GM18505 (cell line): ENCODE results near the gene SMYD3.

Source experiments
- ATAC-seq: cut with Tn5 transposase; IDR thresholded peaks from one replicate; pipeline ENCODE4 v1.9.1; 2021; ENCODE audit not compliant: unreplicated experiment
- POLR2A ChIP-seq: IDR thresholded peaks from 4 replicates; pipeline ENCODE4 v1.6.1; 2011; ENCODE audit warnings: borderline replicate concordance; ENCODE audit not compliant: insufficient read depth, insufficient read length; ENCODE audit errors: extremely low read depth

Gene SMYD3

DNA sequence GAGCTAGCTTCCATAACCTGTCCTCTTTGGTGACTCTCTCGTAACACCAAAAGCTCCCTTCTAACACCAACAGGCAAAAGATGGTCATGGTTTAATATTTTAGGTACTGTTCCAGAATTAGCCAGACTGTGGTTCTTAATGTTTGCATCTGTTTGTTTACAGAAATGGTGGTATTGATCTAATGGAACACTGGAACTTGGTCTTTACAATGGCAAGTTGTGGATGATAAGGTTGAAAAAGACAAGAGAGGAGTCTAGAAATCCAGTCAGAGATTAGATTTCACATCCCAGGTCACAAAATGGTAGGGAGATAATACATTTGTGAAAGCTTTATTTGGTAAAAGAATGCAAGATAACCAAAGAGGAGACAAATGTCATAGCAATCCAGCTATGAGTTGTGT, 293.1 kb downstream of the SMYD3 start:
- no peak for TF ChIP-seq POLR2A
- ATAC-seq, result no peak

DNA sequence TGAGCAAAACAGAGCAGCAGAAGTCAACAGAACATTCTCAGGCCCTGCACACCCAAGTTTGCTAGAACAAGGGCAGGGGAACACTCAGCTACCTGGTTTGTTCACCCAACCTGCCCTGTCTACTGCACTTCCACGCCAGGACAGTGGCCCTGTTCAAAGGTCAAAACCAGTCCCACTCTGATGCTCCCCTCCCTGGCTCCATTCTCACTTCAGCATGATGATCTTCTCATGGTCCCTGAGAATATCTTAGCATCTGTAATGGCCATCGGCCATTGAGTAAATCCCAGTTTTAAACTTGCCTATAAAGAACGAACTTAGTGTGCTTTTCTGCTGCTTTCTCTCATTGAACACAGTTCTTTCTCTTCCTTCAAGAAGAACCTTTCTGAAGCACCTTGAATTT, 293.6 kb downstream of the SMYD3 start:
- ATAC-seq, result no peak
- no peak for TF ChIP-seq POLR2A

DNA sequence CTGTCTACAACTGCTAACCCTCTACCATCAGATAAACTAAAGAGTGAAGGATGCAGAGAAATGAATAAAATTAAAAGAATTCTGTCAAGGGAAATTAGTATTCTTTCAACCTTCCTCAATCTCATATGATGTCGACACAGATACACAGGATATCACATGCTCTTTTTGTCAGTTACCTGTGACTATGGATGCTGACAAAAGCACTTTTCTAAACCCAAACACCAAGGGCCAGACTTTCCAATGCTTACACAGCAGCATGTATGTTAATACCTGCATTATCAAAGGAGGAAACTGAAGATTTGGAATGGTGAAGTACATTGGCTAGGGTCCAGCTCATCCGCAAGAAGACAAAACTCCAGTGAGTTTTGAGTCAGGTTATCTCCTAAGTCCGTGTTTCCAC, 294.0 kb downstream of the SMYD3 start:
- TF ChIP-seq POLR2A, result no peak
- no peak for ATAC-seq

DNA sequence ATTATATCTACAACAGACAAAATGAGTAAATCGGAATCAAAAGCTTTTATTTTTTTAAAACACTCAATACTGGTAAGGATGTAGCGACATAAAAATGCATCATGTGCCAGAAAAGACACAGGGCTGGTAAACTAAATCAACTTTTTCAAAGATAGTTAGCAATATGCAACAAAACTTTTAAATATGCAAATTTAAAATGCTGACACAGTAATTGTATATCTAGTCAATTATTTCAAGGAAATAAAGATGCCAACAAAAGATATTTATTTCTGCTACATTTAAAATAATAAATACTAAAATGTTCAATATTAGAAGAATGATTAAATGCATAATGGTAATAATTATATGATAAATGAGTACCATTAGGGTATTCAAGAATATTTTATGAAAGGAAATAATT, 295.1 kb downstream of the SMYD3 start:
- ATAC-seq, result no peak
- no peak for TF ChIP-seq POLR2A

DNA sequence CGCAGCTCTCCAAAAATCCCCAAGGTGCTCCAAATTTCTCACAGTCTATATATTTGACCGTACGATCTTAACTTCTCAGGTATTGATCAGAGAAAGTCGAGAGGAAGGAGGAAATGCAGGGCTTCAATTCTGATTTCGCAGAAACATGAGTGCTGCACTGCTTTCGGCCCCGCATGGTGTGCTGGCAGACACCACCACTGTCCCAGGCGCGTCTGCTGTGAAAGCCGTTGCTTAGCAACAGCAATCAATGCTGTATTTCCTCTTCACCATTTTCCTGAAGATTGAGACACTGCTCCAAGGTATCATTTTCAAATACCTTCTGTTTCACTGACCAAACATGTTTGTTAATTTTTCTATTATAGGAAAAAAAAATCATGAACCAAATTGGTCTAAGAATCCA, 296.3 kb downstream of the SMYD3 start:
- TF ChIP-seq POLR2A, result no peak
- no peak for ATAC-seq

DNA sequence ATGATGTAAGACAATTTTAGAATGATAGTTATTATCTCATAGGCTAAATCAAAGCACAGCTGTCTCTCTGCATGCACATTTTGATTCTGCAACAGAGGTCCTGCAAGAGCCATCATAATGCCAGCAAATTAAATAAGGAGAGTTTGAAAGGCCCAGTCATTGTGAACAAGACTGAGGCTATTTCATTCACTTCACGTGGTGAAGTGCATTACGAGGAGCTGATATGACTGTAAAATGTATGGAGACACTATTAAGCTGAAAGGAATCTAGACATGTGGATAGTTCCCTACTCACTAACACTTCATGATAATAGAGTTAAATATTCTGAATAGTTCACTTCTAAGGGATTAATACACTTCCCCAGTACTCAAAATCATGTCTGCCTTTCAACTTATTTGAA, 299.0 kb downstream of the SMYD3 start:
- ATAC-seq, result no peak

DNA sequence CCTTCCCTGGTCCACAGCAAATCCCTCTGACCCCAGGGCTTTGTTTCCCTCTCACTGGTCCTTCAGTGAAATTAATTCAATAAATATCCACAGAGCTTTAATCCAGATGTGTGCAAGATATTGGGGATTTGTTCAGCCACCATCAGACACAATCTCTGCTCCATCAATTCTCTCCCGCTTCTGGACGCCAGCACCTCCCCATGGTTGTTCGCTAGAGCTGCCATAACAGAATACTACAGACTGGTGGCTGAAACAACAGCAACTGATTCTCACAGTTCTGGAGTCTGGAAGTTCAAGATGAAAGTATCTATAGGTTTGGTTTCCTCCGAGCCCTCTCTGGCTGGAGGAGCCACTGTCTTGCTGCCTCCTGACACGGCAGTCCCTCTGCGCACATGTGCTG, 303.9 kb downstream of the SMYD3 start:
- ATAC-seq, result no peak
- TF ChIP-seq POLR2A, result no peak

More for the DNA sequence above, 299.0 kb downstream of the SMYD3 start:
- TF ChIP-seq POLR2A, result no peak

DNA sequence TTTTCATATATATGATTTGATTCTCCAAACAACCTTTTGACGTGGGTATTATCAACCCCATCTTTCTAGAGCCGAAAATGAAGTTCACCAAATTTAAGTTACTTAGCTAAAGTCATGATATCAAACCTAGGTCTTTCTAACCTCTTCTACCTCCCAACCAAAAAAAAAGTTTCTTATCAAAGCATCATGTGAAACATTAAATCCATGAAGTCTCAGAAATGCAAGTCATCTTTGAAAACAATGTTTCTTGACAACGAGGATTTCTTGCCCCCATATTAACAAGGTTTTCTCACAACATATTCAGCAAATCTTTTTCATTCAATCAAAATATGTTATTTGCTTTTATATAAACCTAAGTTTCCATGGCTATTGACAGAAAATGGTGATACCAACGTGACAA, 306.3 kb downstream of the SMYD3 start:
- no peak for TF ChIP-seq POLR2A

DNA sequence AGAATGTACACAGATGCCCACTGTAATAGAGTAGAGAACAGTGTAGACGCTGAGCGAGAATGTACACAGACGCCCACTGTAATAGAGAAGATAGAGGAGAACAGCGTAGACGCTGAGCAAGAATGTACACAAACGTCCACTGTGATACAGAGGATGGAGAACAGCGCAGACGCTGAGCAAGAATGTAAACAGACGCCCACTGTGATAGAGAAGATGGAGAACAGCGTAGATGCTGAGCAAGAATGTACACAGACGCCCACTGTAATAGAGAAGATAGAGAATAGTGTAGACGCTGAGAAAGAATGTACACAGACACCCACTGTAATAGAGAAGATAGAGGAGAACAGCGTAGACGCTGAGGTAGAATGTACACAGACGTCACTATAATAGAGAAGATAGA, 306.9 kb downstream of the SMYD3 start:
- no peak for ATAC-seq

More for the DNA sequence above, 306.3 kb downstream of the SMYD3 start:
- ATAC-seq, result no peak

DNA sequence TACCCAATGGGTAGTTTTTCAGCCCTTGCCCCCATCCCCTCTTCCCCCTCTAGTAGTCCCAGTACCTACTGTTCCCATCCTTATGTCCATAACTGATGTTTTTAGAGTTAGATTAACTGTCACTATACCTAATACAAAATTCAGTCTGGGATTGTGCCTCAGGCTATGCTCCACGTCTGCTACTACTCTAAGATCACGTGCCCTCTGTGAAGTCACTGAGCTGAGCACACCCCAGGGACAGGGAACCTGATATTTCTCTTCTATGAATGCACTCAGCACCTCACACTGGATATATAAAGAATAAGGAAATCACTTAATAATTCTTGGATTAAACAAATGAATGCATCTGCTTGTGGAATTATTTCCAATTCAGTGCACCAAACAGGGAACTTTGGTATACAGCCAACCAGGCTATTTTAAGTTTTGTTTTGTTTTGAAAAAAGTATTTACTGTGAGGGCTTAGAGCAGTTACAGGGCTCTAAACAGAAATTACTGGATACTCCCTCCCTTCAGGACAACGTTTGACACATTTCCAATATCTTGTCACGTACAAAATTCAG, 307.9 kb downstream of the SMYD3 start:
- no peak for ATAC-seq
- TF ChIP-seq POLR2A, result no peak

More for the DNA sequence above, 306.9 kb downstream of the SMYD3 start:
- no peak for TF ChIP-seq POLR2A

DNA sequence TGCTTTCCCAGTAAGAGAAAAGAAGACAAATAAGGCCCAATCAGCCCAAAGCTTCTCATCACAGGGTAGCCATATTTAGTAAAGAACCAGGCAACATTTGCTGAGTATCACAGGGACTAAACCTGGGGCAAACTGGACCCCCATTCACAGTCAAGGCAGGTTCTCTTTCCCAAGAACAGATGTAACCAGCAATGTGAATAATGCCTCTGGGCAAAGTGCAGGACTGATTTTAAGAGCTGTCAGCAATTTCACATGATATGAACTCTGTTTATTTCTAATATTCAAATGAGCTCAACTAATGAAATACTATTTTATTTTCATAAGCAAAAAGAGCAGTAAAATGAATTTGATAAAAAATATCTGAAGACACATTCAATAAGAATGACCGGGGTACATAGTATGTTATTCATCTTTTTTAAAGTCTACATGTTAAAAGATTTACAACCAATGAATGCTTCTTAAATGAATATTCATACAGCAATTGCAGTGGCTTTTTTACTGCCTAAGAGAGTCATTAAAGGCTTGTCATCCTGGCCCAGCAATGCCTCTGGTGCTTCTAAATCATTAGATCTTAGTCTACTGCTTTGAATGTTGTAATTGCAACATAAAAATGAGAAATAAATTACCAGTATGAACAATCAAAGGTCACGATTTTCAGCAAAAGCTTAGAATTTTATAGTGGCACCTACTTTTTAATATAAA, 308.8 kb downstream of the SMYD3 start:
- no peak for ATAC-seq
- TF ChIP-seq POLR2A, result no peak

DNA sequence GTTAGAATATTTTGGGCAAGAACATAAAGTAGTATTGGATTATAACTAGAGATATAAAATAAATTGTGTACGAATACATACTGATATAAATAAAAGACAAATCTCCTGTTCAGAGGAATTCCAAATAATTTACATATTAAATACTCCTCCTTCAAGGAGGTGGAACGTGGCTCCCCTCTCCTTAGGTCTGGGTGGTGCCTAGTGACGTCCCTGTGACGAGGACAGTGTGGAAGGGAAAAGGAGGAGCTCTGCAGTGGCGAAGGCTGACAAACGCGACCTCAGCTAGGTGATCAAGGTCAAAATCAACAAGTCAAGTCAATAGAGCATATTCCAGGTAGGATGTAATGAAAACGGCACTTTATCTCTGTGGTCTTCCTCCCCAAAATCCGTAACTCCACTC, 310.0 kb downstream of the SMYD3 start:
- TF ChIP-seq POLR2A, result no peak
- no peak for ATAC-seq

DNA sequence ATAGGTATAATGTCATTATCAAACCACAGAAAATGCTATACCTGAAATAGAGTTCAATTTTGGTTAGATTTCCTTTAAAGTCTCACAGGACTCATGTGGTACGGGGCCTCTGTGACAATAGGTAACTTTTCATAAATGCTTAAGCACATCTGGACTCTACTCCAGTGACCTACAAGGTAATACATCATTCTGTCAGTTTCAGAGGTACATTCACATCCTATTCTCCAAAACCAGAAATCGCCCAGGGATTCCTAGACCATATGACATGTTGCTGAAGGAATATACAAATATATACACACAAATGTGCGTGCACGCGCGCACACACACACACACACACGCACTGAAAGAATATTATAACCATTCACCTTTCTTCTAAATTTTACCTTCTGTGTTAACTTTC, 311.8 kb downstream of the SMYD3 start:
- no peak for TF ChIP-seq POLR2A
- no peak for ATAC-seq

DNA sequence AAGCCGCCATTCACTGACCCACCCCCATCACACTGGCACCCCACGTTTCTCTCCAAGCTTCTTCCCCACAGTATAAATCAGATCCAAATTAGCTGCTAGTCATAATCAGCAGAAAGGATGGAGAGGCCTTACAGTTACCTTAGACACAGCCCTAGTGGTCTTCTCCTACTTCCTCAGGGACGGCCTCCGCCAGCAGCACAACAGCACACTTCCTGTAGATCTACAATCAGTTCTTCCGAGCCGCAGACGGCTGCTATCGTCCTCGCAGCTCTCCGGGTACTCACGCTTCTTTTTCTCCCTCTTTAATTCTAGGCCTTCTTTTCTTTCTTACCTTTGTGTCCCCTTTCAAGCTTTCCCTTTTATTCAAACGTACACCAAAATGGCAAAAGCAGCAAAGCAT, 313.5 kb downstream of the SMYD3 start:
- no peak for TF ChIP-seq POLR2A
- ATAC-seq, result no peak
